HFFc6 (cell line): Measurements from ENCODE around the gene DMAP1. TPM values are rescaled to one million over a fixed set of nuclear protein-coding genes. Genes with fewer than 3 reads are reported as not detected.

Experiments
- DNase-seq: peaks from one replicate; pipeline ENCODE4 v3.0.0-alpha.2; 2018
- H3K27ac Mint-ChIP-seq: 2 replicates; pipeline ENCODE4 v1.8.0; 2020; ENCODE audit warnings: mild to moderate bottlenecking, mixed read lengths
- H3K27me3 Mint-ChIP-seq: 2 replicates; pipeline ENCODE4 v1.8.0; 2021; ENCODE audit warnings: mild to moderate bottlenecking, moderate library complexity, mixed read lengths; ENCODE audit not compliant: insufficient read depth
- H3K36me3 Mint-ChIP-seq: 2 replicates; pipeline ENCODE4 v1.8.0; 2021; ENCODE audit warnings: low read depth, mixed read lengths
- H3K4me1 Mint-ChIP-seq: 2 replicates; pipeline ENCODE4 v1.8.0; 2020; ENCODE audit warnings: low read depth, mixed read lengths
- H3K4me3 Mint-ChIP-seq: 2 replicates; pipeline ENCODE4 v1.8.0; 2020; ENCODE audit warnings: mild to moderate bottlenecking, moderate library complexity, mixed read lengths
- H3K9me3 Mint-ChIP-seq: 2 replicates; pipeline ENCODE4 v1.8.0; 2020; ENCODE audit warnings: mild to moderate bottlenecking, mixed read lengths
- CTCF ChIP-seq: fragments of 200-600 bp; sonication (generic); IDR thresholded peaks from 2 replicates; pipeline ENCODE4 v1.5.0; 2021; ENCODE audit warnings: antibody characterized with exemption, mild to moderate bottlenecking
- total RNA-seq, 6 experiments: library from RNA; stranded (reverse); fragmentation: NEBNext Ultra II Directional; extraction: Animal tissue kit (Norgen Biotek cat#: 25700); gene quantifications; 2 replicates in 1 of 6; 3 replicates in 5 of 6; pipeline ENCODE4 v1.2.3, GENCODE V29; 2021

DMAP1 gene
- total RNA-seq, 6 experiments from 2014 or later: 25.7 to 34.6 (median 30.1) TPM

- no peaks in the 10 kb centered on the region for H3K36me3 Mint-ChIP-seq
Observed at GRCh38 chr1:44238660-44239059, 25.4 kb downstream of the DMAP1 start.

GRCh38 chr1:44239331-44239960 is 26.2 kb downstream of the DMAP1 start:
- peak; percentile 52 for DNase-seq
- Mint-ChIP-seq H3K27ac (peak overlapping the region; percentile 83), H3K4me1 (peaks cover 35% of the 10 kb centered on the region), H3K9me3 (no peaks in the 10 kb centered on the region), H3K36me3 (peaks cover 5% of the 10 kb centered on the region; the same call in 1 of the 2 replicates), H3K27me3 (peaks cover 3% of the 10 kb centered on the region; the same call in 1 of the 2 replicates), H3K4me3 (peak overlapping the region; percentile 24; the same call in 1 of the 2 replicates)
- peak; percentile 71 for TF ChIP-seq CTCF

More at GRCh38 chr1:44238660-44239059, 25.4 kb downstream of the DMAP1 start:
- Mint-ChIP-seq H3K27ac (no peak overlapping the region), H3K4me1 (peaks cover 35% of the 10 kb centered on the region), H3K27me3 (peaks cover 3% of the 10 kb centered on the region; the same call in 1 of the 2 replicates), H3K9me3 (no peaks in the 10 kb centered on the region), H3K4me3 (no peak overlapping the region)
- no peak for DNase-seq
- no peak for TF ChIP-seq CTCF

GRCh38 chr1:44239961-44240371 is 26.7 kb downstream of the DMAP1 start:
- no peak for DNase-seq
- H3K27me3 Mint-ChIP-seq: peaks cover 4% of the 10 kb centered on the region
- peak overlapping the region; percentile 83 for H3K27ac Mint-ChIP-seq
- H3K4me1 Mint-ChIP-seq: peaks cover 35% of the 10 kb centered on the region
- TF ChIP-seq CTCF: no peak
- H3K36me3 Mint-ChIP-seq: peaks cover 5% of the 10 kb centered on the region; the same call in 1 of the 2 replicates
- no peaks in the 10 kb centered on the region for H3K9me3 Mint-ChIP-seq
- H3K4me3 Mint-ChIP-seq: no peak overlapping the region

- Mint-ChIP-seq H3K36me3 (peaks cover 5% of the 10 kb centered on the region; the same call in 1 of the 2 replicates), H3K9me3 (no peaks in the 10 kb centered on the region), H3K4me3 (no peak overlapping the region), H3K4me1 (peaks cover 35% of the 10 kb centered on the region), H3K27ac (peak overlapping the region; percentile 27; the same call in 1 of the 2 replicates), H3K27me3 (peaks cover 4% of the 10 kb centered on the region)
- DNase-seq: no peak
- no peak for TF ChIP-seq CTCF
Observed at GRCh38 chr1:44240802-44241671, 27.8 kb downstream of the DMAP1 start.

GRCh38 chr1:44242746-44243145 is 29.5 kb downstream of the DMAP1 start:
- Mint-ChIP-seq H3K36me3 (peaks cover 5% of the 10 kb centered on the region; the same call in 1 of the 2 replicates), H3K27me3 (peaks cover 4% of the 10 kb centered on the region), H3K27ac (no peak overlapping the region), H3K4me1 (peaks cover 35% of the 10 kb centered on the region), H3K4me3 (no peak overlapping the region), H3K9me3 (no peaks in the 10 kb centered on the region)
- no peak for TF ChIP-seq CTCF
- DNase-seq: no peak
